A673 (cell line): ENCODE results near the gene PELI1.

Experiments used
- EZH2 ChIP-seq: fragments of 200-600 bp; sonication (generic); IDR thresholded peaks from 2 replicates; pipeline ENCODE4 v1.6.1; 2017; ENCODE audit warnings: borderline replicate concordance, low read depth, mild to moderate bottlenecking, mixed read lengths, antibody characterized with exemption, low read length; ENCODE audit not compliant: poor library complexity, severe bottlenecking
- TF ChIP-seq, protein P1 (sequence below): fragments of 300-800, 200-600 bp; sonication (generic); conservative IDR thresholded peaks from 2 replicates; pipeline ENCODE4 v1.5.1; 2017; ENCODE audit warnings: low read depth, mild to moderate bottlenecking, antibody characterized with exemption, low read length, moderate library complexity, mixed read lengths

- TF ChIP-seq, protein P1, sequence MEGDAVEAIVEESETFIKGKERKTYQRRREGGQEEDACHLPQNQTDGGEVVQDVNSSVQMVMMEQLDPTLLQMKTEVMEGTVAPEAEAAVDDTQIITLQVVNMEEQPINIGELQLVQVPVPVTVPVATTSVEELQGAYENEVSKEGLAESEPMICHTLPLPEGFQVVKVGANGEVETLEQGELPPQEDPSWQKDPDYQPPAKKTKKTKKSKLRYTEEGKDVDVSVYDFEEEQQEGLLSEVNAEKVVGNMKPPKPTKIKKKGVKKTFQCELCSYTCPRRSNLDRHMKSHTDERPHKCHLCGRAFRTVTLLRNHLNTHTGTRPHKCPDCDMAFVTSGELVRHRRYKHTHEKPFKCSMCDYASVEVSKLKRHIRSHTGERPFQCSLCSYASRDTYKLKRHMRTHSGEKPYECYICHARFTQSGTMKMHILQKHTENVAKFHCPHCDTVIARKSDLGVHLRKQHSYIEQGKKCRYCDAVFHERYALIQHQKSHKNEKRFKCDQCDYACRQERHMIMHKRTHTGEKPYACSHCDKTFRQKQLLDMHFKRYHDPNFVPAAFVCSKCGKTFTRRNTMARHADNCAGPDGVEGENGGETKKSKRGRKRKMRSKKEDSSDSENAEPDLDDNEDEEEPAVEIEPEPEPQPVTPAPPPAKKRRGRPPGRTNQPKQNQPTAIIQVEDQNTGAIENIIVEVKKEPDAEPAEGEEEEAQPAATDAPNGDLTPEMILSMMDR = no peak
- no peak for TF ChIP-seq EZH2
These were observed 48.5 kb upstream of the PELI1 start for GRCh38 chr2:64192664-64193105.
